GM12878 (cell line): ENCODE data around the gene DBX2. TPM values are rescaled to one million over a fixed set of nuclear protein-coding genes. Genes with fewer than 3 reads are reported as not detected.
A peak's percentile ranks its signal among the peaks of the same experiment; 100 is the strongest.

Source experiments
- ASH2L ChIP-seq: fragments of 300-600, 200-600 bp; sonication (generic); IDR thresholded peaks from 2 replicates; pipeline ENCODE4 v1.6.1; 2017; ENCODE audit warnings: low read depth, mild to moderate bottlenecking, borderline replicate concordance
- ATF3 ChIP-seq: IDR thresholded peaks from 2 replicates; pipeline ENCODE4 v1.6.1; 2011; ENCODE audit warnings: low read depth, mild to moderate bottlenecking, low read length, moderate library complexity, borderline replicate concordance; ENCODE audit errors: extremely low read depth
- CREB1 ChIP-seq: IDR thresholded peaks from 2 replicates; pipeline ENCODE4 v1.6.1; 2012; ENCODE audit warnings: low read depth, mild to moderate bottlenecking, inconsistent platforms
- CTCF ChIP-seq, 3 experiments: IDR thresholded peaks in 2 of 3; conservative IDR thresholded peaks in 1 of 3; 2 replicates each; pipeline ENCODE4 v1.5.1; 2011; ENCODE audit warnings: low read depth in 3 of 3, low read length in 3 of 3, mild to moderate bottlenecking in 3 of 3, control low read depth in 2 of 3, moderate library complexity in 2 of 3, inconsistent platforms in 1 of 3, mixed read lengths in 1 of 3; ENCODE audit not compliant: control insufficient read depth in 2 of 3, insufficient read depth in 1 of 3; ENCODE audit errors: extremely low read depth in 1 of 3
- EED ChIP-seq: sonication (generic); IDR thresholded peaks from 2 replicates; pipeline ENCODE4 v1.6.1; 2016; ENCODE audit warnings: antibody characterized with exemption, low read depth
- MXI1 ChIP-seq: fragments of 150-350 bp; IDR thresholded peaks from 2 replicates; pipeline ENCODE4 v1.6.1; 2011; ENCODE audit warnings: low read depth, mild to moderate bottlenecking, inconsistent platforms, low read length, improper control_type of control experiment
- NFXL1 ChIP-seq: fragments of 450-650 bp; IDR thresholded peaks from 2 replicates; pipeline ENCODE4 v1.6.1; 2017; ENCODE audit warnings: antibody characterized with exemption, mild to moderate bottlenecking, borderline replicate concordance
- POLR2AphosphoS2 ChIP-seq: IDR thresholded peaks from 2 replicates; pipeline ENCODE4 v1.6.1; 2011; ENCODE audit warnings: low read depth, mild to moderate bottlenecking, low read length, improper control_type of control experiment, moderate library complexity
- YY1 ChIP-seq: IDR thresholded peaks from 2 replicates; pipeline ENCODE4 v1.6.1; 2011; ENCODE audit warnings: low read depth, mild to moderate bottlenecking, low read length
- ZBTB4 ChIP-seq: fragments of 450-650 bp; formaldehyde crosslinking; IDR thresholded peaks from 2 replicates; pipeline ENCODE4 v1.4.0; 2022; ENCODE audit warnings: mild to moderate bottlenecking, moderate library complexity
- ZNF217 ChIP-seq: fragments of 450-650 bp; IDR thresholded peaks from 2 replicates; pipeline ENCODE4 v1.6.1; 2017; ENCODE audit warnings: antibody characterized with exemption, mild to moderate bottlenecking
- ZNF274 ChIP-seq: IDR thresholded peaks from one replicate; pipeline ENCODE4 v1.8.0; 2011; ENCODE audit not compliant: insufficient read length, insufficient read depth
- polyA plus RNA-seq, 11 experiments: library from polyadenylated mRNA; depleted of rRNA in 4 of 11; unstranded in 6 of 11; stranded (reverse) in 5 of 11; fragments of >200 nt; fragmentation: Nextera tagmentation in 4 of 11; fragmentation: Illumina TruSeq in 1 of 11; extraction: Ambion mirVana in 4 of 11; extraction: Trizol in 1 of 11; gene quantifications; 1 replicate in 1 of 11; 2 replicates in 10 of 11; pipeline versions ENCODE4 v1.2.1 to v1.2.3, GENCODE V29; 2011 to 2016; ENCODE audit warnings: inconsistent platforms in 2 of 11, missing spikeins in 2 of 11, low read depth in 1 of 11
- total RNA-seq, 4 experiments: library from RNA; depleted of rRNA in 3 of 4; stranded (reverse); fragments of >200 nt in 3 of 4; fragmentation: Illumina TruSeq in 1 of 4; extraction: Trizol in 1 of 4; gene quantifications; 2 replicates each; pipeline versions ENCODE4 v1.2.1 to v1.2.3, GENCODE V29; 2013 to 2021

The DBX2 gene
- total and polyA plus RNA-seq, 10 of the 15 experiments (the other 5 are each of a cell fraction or from before 2014, with no cell fraction given): not detected

GRCh38 chr12:44972746-44973421 lies 78.0 kb downstream of the DBX2 start (continued):
- peak; percentile 35 to 54 (median 45); a peak in 5 of 6 replicates for TF ChIP-seq CTCF (IDR thresholded peaks at IDR 0.05 in 2 of 3, conservative IDR thresholded peaks at IDR 0.05 in 1 of 3; ENCODE audit: control insufficient read depth in 2 of 3, extremely low read depth in 1 of 3, insufficient read depth in 1 of 3, low read depth in 3 of 3, low read length in 3 of 3)
- TF ChIP-seq NFXL1: no peak
- TF ChIP-seq CREB1: no peak
- TF ChIP-seq ZBTB4: no peak
- 0 out of 2 replicates have a peak, but pooled peaks have one; percentile 21 for TF ChIP-seq YY1
- TF ChIP-seq POLR2AphosphoS2: no peak
- TF ChIP-seq ASH2L: no peak
- TF ChIP-seq EED: no peak
- no peak for TF ChIP-seq MXI1
- TF ChIP-seq ZNF274: no peak
- no peak for TF ChIP-seq ATF3
- no peak for TF ChIP-seq ZNF217
